Stomach smooth muscle (tissue), 2 donors: ENCODE measurements around the gene SLC43A2.
"Not testable (repeated sequence)": the region's sequence is repeated elsewhere in the genome, so short reads cannot be mapped to it uniquely, and the experiment has no call there.

Experiments
- H3K27ac ChIP-seq: one replicate; pipeline ENCODE4 v1.7.0; 2013; ENCODE audit warnings: mild to moderate bottlenecking, low read length, inconsistent platforms
- H3K27me3 ChIP-seq, 2 donors: one replicate each; pipeline ENCODE4 v1.7.0; 2013; ENCODE audit warnings: low read length in 2 of 2; ENCODE audit not compliant: insufficient read depth in 2 of 2, control insufficient read depth in 1 of 2
- H3K36me3 ChIP-seq, 2 donors: one replicate each; pipeline ENCODE4 v1.7.0; 2013; ENCODE audit warnings: low read length in 2 of 2; ENCODE audit not compliant: control insufficient read depth in 2 of 2, insufficient read depth in 2 of 2
- H3K4me1 ChIP-seq: one replicate; pipeline ENCODE4 v1.7.0; 2013; ENCODE audit warnings: low read length; ENCODE audit not compliant: control insufficient read depth, insufficient read depth
- H3K4me3 ChIP-seq, 2 donors: one replicate each; pipeline ENCODE4 v1.7.0; 2013; ENCODE audit warnings: low read length in 2 of 2
- H3K9ac ChIP-seq, 2 donors: one replicate each; pipeline ENCODE4 v1.7.0; 2013; ENCODE audit warnings: low read length in 2 of 2, mild to moderate bottlenecking in 1 of 2
- H3K9me3 ChIP-seq, 2 donors: one replicate each; pipeline ENCODE4 v1.7.0; 2013; ENCODE audit warnings: low read length in 2 of 2; ENCODE audit not compliant: control insufficient read depth in 2 of 2
- donor health status: healthy.
- donor health status: Pancreatic carcinoma.

Gene SLC43A2

DNA sequence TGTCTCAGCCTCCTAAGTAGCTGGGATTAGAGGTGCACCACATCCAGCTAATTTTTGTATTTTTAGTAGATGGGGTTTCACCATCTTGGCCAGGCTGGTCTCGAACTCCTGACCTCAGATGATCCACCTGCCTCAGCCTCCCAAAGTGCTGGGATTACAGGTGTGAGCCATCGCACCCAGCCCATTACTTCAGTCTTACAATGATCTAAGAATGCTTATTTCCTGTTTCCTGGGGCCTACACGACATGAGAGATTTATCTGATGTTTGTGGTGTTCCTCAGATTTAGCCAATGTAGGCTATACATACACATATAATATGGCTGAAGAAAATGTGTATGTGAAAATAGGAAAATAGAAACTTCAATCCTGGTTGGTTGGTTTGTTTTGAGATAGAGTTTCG, 101.8 kb downstream of the SLC43A2 start:
- not testable (repeated sequence) for H3K4me1 ChIP-seq, H3K27ac ChIP-seq, H3K9me3 ChIP-seq, H3K9ac ChIP-seq, H3K27me3 ChIP-seq, H3K4me3 ChIP-seq
- peaks cover 21 to 22% of the 10 kb centered on the region in 2 donors for H3K36me3 ChIP-seq

DNA sequence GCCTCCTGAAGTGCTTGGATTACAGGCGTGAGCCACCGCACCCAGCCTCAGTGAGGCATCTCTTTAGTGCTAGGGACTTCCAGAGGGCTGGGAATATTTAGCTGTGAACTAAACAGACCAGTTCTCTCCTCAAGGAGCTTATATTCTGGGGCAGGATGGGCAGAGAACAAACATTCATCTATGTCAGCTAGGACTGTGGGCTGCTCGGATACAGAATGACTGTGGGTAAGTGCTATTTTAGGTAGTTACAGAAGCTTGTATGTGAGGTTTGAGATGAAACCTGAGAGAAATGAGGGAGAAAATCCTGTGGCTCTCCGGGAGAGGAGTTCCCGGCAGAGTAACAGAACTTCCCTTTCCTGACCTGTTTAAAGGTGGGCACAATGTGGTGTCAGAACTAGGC, 106.0 kb downstream of the SLC43A2 start:
- H3K9me3 ChIP-seq: no peaks in the 10 kb centered on the region
- H3K4me1 ChIP-seq: peaks cover 1% of the 10 kb centered on the region
- H3K27me3 ChIP-seq: no peaks in the 10 kb centered on the region
- no peak overlapping the region for H3K9ac ChIP-seq
- peaks cover 20 to 27% of the 10 kb centered on the region in 2 donors for H3K36me3 ChIP-seq
- H3K27ac ChIP-seq: no peak overlapping the region
- no peak overlapping the region for H3K4me3 ChIP-seq

GRCh38 chr17:1521086-1521640, 107.5 kb downstream of the SLC43A2 start:
- H3K27ac ChIP-seq: no peak overlapping the region
- no peak overlapping the region for H3K9ac ChIP-seq
- H3K36me3 ChIP-seq: peaks cover 18 to 23% of the 10 kb centered on the region in 2 donors
- no peaks in the 10 kb centered on the region for H3K9me3 ChIP-seq
- no peak overlapping the region for H3K4me3 ChIP-seq
- H3K27me3 ChIP-seq: no peaks in the 10 kb centered on the region
- H3K4me1 ChIP-seq: peaks cover 9% of the 10 kb centered on the region

- no peaks in the 10 kb centered on the region for H3K27me3 ChIP-seq
- H3K36me3 ChIP-seq: peaks cover 15 to 18% of the 10 kb centered on the region in 2 donors
- no peak overlapping the region for H3K4me3 ChIP-seq
- H3K4me1 ChIP-seq: peaks cover 23% of the 10 kb centered on the region
- H3K9ac ChIP-seq: no peak overlapping the region
- H3K9me3 ChIP-seq: no peaks in the 10 kb centered on the region
- H3K27ac ChIP-seq: no peak overlapping the region
Observed at GRCh38 chr17:1519678-1520077, 109.0 kb downstream of the SLC43A2 start.
